ENCODE results near the gene METRN. TPM values are rescaled to one million over a fixed set of nuclear protein-coding genes. Genes with fewer than 3 reads are reported as not detected.

The METRN gene
- total and polyA plus RNA-seq, 2 donors (not counting 1 experiment from before 2014, with no cell fraction given), result 6.9 to 10.4 TPM

- intact Hi-C loops (cut with micrococcal nuclease), result loop anchor here (1.0 to 5.0 kb wide), 6 partner anchors 16 to 56 kb away; partner anchors contain the start of genes ANTKMT, CIAO3, MCRIP2 and RHOT2
- no peak for TF ChIP-seq CTCF (IDR thresholded peaks at IDR 0.05)
- TF ChIP-seq EZH2 (IDR thresholded peaks at IDR 0.05; ENCODE audit: borderline replicate concordance, insufficient read depth, low read depth, low read length, poor library complexity, severe bottlenecking), result no peak
- ATAC-seq (ENCODE audit: low read depth) (no peak), DNase-seq (no peak)
- ChIA-PET POLR2A (no interaction called here), CTCF (no interaction called here)
- H3K4me3 Mint-ChIP-seq, result no peak overlapping the region
- Histone ChIP-seq H4K20me1 (ENCODE audit: control insufficient read depth, insufficient read depth, low read length, poor library complexity, severe bottlenecking) (peaks cover 35% of the 10 kb centered on the region), H3K4me1 (ENCODE audit: control insufficient read depth in 2 of 2, insufficient read depth in 2 of 2, low read length in 2 of 2) (peaks cover 37 to 51% of the 10 kb centered on the region in 2 donors), H3K4me2 (replicated peaks; ENCODE audit: low read depth, low read length, poor library complexity, severe bottlenecking) (peak overlapping the region; percentile 97), H3K36me3 (replicated peaks in 1 of 2; ENCODE audit: control extremely low read depth in 1 of 2, control insufficient read depth in 1 of 2, extremely low read depth in 1 of 2, insufficient read depth in 2 of 2, low read length in 1 of 2) (peaks cover 0 to 27% of the 10 kb centered on the region in 2 experiments), H3K9ac (ENCODE audit: low read length) (no peak overlapping the region), H3K27ac (ENCODE audit: low read length in 2 of 2) (peak overlapping the region in 1 of 2 donors; percentile 89), H2AFZ (ENCODE audit: insufficient read depth, low read depth, low read length, poor library complexity, severe bottlenecking) (no peak overlapping the region), H3K79me2 (ENCODE audit: control insufficient read depth, insufficient read depth, low read length) (peaks cover 50% of the 10 kb centered on the region), H3K9me3 (ENCODE audit: control extremely low read depth in 1 of 3, control insufficient read depth in 2 of 3, insufficient read depth in 1 of 3, low read length in 2 of 3) (no peaks in the 10 kb centered on the region), H3K27me3 (replicated peaks in 1 of 4; ENCODE audit: control extremely low read depth in 1 of 4, control insufficient read depth in 3 of 4, insufficient read depth in 4 of 4, low read length in 3 of 4) (no peaks in the 10 kb centered on the region), H3K4me3 (ENCODE audit: control extremely low read depth in 1 of 5, extremely low read depth in 1 of 5, insufficient read depth in 1 of 5, low read depth in 2 of 5, low read length in 4 of 5) (no peak overlapping the region)
- no peak overlapping the region for H3K27ac Mint-ChIP-seq
- H3K9me3 Mint-ChIP-seq (ENCODE audit: insufficient read depth), result no peaks in the 10 kb centered on the region
- 96% methylated on average over 61 of the region's 61 CpGs for WGBS (ENCODE audit: insufficient coverage)
- H3K27me3 Mint-ChIP-seq, result no peaks in the 10 kb centered on the region
- peaks cover 36% of the 10 kb centered on the region for H3K4me1 Mint-ChIP-seq
Measured at GRCh38 chr16:684961-685696, 29.8 kb upstream of the METRN start.

GRCh38 chr16:685967-686366, 29.0 kb upstream of the METRN start:
- peaks cover 47% of the 10 kb centered on the region for H3K79me2 ChIP-seq (ENCODE audit: control insufficient read depth, insufficient read depth, low read length)
- no peaks in the 10 kb centered on the region for H3K27me3 ChIP-seq (replicated peaks in 1 of 4; ENCODE audit: control extremely low read depth in 1 of 4, control insufficient read depth in 3 of 4, insufficient read depth in 4 of 4, low read length in 3 of 4)
- DNase-seq (no peak), ATAC-seq (ENCODE audit: low read depth) (no peak)
- intact Hi-C loops (cut with micrococcal nuclease), result loop anchor here (2.0 kb wide), 3 partner anchors 17 to 55 kb away; partner anchors contain the start of genes CIAO3 and RHOT2
- H4K20me1 ChIP-seq (ENCODE audit: control insufficient read depth, insufficient read depth, low read length, poor library complexity, severe bottlenecking), result peaks cover 31% of the 10 kb centered on the region
- H3K27me3 Mint-ChIP-seq, result no peaks in the 10 kb centered on the region
- no peak overlapping the region for H3K4me2 ChIP-seq (replicated peaks; ENCODE audit: low read depth, low read length, poor library complexity, severe bottlenecking)
- H3K9ac ChIP-seq (ENCODE audit: low read length), result no peak overlapping the region
- no peaks in the 10 kb centered on the region for H3K9me3 Mint-ChIP-seq (ENCODE audit: insufficient read depth)
- H3K4me3 ChIP-seq (ENCODE audit: control extremely low read depth in 1 of 5, extremely low read depth in 1 of 5, insufficient read depth in 1 of 5, low read depth in 2 of 5, low read length in 4 of 5), result no peak overlapping the region
- 80% methylated on average over 10 of the region's 10 CpGs for WGBS (ENCODE audit: insufficient coverage)
- H3K36me3 ChIP-seq (replicated peaks in 1 of 2; ENCODE audit: control extremely low read depth in 1 of 2, control insufficient read depth in 1 of 2, extremely low read depth in 1 of 2, insufficient read depth in 2 of 2, low read length in 1 of 2), result peaks cover 0 to 27% of the 10 kb centered on the region in 2 experiments
- peaks cover 38% of the 10 kb centered on the region for H3K4me1 Mint-ChIP-seq
- CTCF ChIA-PET, result no interaction called here
- H3K9me3 ChIP-seq (ENCODE audit: control extremely low read depth in 1 of 3, control insufficient read depth in 2 of 3, insufficient read depth in 1 of 3, low read length in 2 of 3), result peaks cover 0 to 7% (median 0%) of the 10 kb centered on the region in 3 donors
- H3K4me3 Mint-ChIP-seq, result peak overlapping the region; percentile 39
- peak overlapping the region; percentile 26 for H3K27ac Mint-ChIP-seq
- no peak overlapping the region for H2AFZ ChIP-seq (ENCODE audit: insufficient read depth, low read depth, low read length, poor library complexity, severe bottlenecking)
- TF ChIP-seq EZH2 (IDR thresholded peaks at IDR 0.05; ENCODE audit: borderline replicate concordance, insufficient read depth, low read depth, low read length, poor library complexity, severe bottlenecking) (no peak), CTCF (IDR thresholded peaks at IDR 0.05) (no peak)
- POLR2A ChIA-PET, result no interaction called here
- H3K4me1 ChIP-seq (ENCODE audit: control insufficient read depth in 2 of 2, insufficient read depth in 2 of 2, low read length in 2 of 2), result peaks cover 34 to 54% of the 10 kb centered on the region in 2 donors
- no peak overlapping the region for H3K27ac ChIP-seq (ENCODE audit: low read length in 2 of 2)
